GM12873 (cell line): ENCODE data around the gene ECE1.

Experiments used
- CTCF ChIP-seq: IDR thresholded peaks from 2 replicates; pipeline ENCODE4 v1.5.1; 2012; ENCODE audit warnings: low read depth, mild to moderate bottlenecking, moderate library complexity, low read length, control low read depth; ENCODE audit not compliant: insufficient read depth; ENCODE audit errors: missing control alignments

The ECE1 gene

GRCh38 chr1:21324368-21325141, 34.3 kb upstream of the ECE1 start:
- TF ChIP-seq CTCF: no peak

GRCh38 chr1:21323091-21323490, 32.8 kb upstream of the ECE1 start:
- no peak for TF ChIP-seq CTCF

- TF ChIP-seq CTCF: no peak
Observed at GRCh38 chr1:21322681-21323016, 32.4 kb upstream of the ECE1 start.

- TF ChIP-seq CTCF: peak; percentile 19
Observed at GRCh38 chr1:21321963-21322680, 31.9 kb upstream of the ECE1 start.

- no peak for TF ChIP-seq CTCF
Observed at GRCh38 chr1:21320410-21321108, 30.3 kb upstream of the ECE1 start.

- no peak for TF ChIP-seq CTCF
Observed at GRCh38 chr1:21319447-21320407, 29.5 kb upstream of the ECE1 start.
